K562 (cell line): Measurements from ENCODE around the gene TINAG.

ENCODE experiments used
- BDP1 ChIP-seq: IDR thresholded peaks from 3 replicates; pipeline ENCODE4 v1.6.1; 2011; ENCODE audit not compliant: insufficient read length, insufficient read depth
- CREM ChIP-seq: IDR thresholded peaks from 2 replicates; pipeline ENCODE4 v1.6.1; 2014; ENCODE audit warnings: antibody characterized with exemption, low read depth
- ESRRA ChIP-seq: fragments of 450-650 bp; IDR thresholded peaks from 2 replicates; pipeline ENCODE4 v1.6.1; 2014; ENCODE audit warnings: low read depth, mild to moderate bottlenecking, moderate library complexity, borderline replicate concordance
- KDM5B ChIP-seq: fragments of 200-600 bp; sonication (generic); IDR thresholded peaks from 2 replicates; pipeline ENCODE4 v1.6.1; 2012; ENCODE audit warnings: low read depth, mild to moderate bottlenecking, moderate library complexity, low read length, control low read depth, inconsistent platforms; ENCODE audit not compliant: insufficient replicate concordance
- PBX2 ChIP-seq, 2 experiments: IDR thresholded peaks in 1 of 2; conservative IDR thresholded peaks in 1 of 2; 2 replicates each; pipeline ENCODE4 v1.6.1; 2016; ENCODE audit warnings: low read depth in 2 of 2, mild to moderate bottlenecking in 1 of 2, missing compliant biosample characterization in 1 of 2, missing genetic modification characterization in 1 of 2, moderate library complexity in 1 of 2
- PHF20 ChIP-seq: fragments of 450-650 bp; IDR thresholded peaks from 2 replicates; pipeline ENCODE4 v1.6.1; 2018; ENCODE audit not compliant: partially characterized antibody
- YY1 ChIP-seq, 3 experiments: IDR thresholded peaks; 2 replicates each; pipeline ENCODE4 v1.6.1; 2011; ENCODE audit warnings: low read length in 2 of 3, mild to moderate bottlenecking in 2 of 3, moderate library complexity in 2 of 3, borderline replicate concordance in 1 of 3, control low read depth in 1 of 3, low read depth in 1 of 3; ENCODE audit not compliant: insufficient read depth in 3 of 3, insufficient replicate concordance in 2 of 3, control insufficient read depth in 1 of 3, insufficient read length in 1 of 3; ENCODE audit errors: extremely low read depth in 1 of 3
- ZFX ChIP-seq: sonication (generic); formaldehyde crosslinking; IDR thresholded peaks from 2 replicates; pipeline ENCODE4 v1.8.0; 2022; ENCODE audit warnings: mild to moderate bottlenecking, missing genetic modification reagents, moderate library complexity
- ZNF263 ChIP-seq: sonication (generic); formaldehyde crosslinking; IDR thresholded peaks from 2 replicates; pipeline ENCODE4 v1.8.0; 2022; ENCODE audit warnings: mild to moderate bottlenecking, missing genetic modification reagents, borderline replicate concordance
- TF ChIP-seq, protein P1 (sequence below): fragments of 150-350 bp; conservative IDR thresholded peaks from 2 replicates; pipeline ENCODE4 v1.6.1; 2014; ENCODE audit warnings: low read length
- TF ChIP-seq, protein P2 (sequence below), 3 experiments: IDR thresholded peaks in 2 of 3; conservative IDR thresholded peaks in 1 of 3; 2 replicates each; pipeline ENCODE4 v1.5.1; 2011 to 2012; ENCODE audit warnings: low read length in 3 of 3, mild to moderate bottlenecking in 3 of 3, control low read depth in 2 of 3, improper control_type of control experiment in 1 of 3, inconsistent platforms in 1 of 3, low read depth in 1 of 3, mixed read lengths in 1 of 3, moderate library complexity in 1 of 3; ENCODE audit not compliant: insufficient read depth in 2 of 3
- TF ChIP-seq, protein P3 (sequence below): sonication (generic); formaldehyde crosslinking; IDR thresholded peaks from 2 replicates; pipeline ENCODE4 v1.8.1; 2023; ENCODE audit warnings: mild to moderate bottlenecking, missing genetic modification reagents

GRCh38 chr6:54289426-54289825 is 18.8 kb upstream of the TINAG start:
- TF ChIP-seq ZNF263 (CRISPR knock-in tag) (no peak), CREM (no peak), PHF20 (no peak), KDM5B (no peak), PBX2 (CRISPR knock-in tag; IDR thresholded peaks at IDR 0.05; ENCODE audit: low read depth) (no peak), PBX2 (tag; conservative IDR thresholded peaks at IDR 0.05; ENCODE audit: low read depth) (no peak), BDP1 (no peak), YY1 (IDR thresholded peaks at IDR 0.05; ENCODE audit: borderline replicate concordance in 1 of 3, control insufficient read depth in 1 of 3, extremely low read depth in 1 of 3, insufficient read depth in 3 of 3, insufficient read length in 1 of 3, insufficient replicate concordance in 2 of 3, low read depth in 1 of 3, low read length in 2 of 3) (no peak), ZFX (CRISPR knock-in tag) (no peak), ESRRA (no peak)
- TF ChIP-seq, protein P1, sequence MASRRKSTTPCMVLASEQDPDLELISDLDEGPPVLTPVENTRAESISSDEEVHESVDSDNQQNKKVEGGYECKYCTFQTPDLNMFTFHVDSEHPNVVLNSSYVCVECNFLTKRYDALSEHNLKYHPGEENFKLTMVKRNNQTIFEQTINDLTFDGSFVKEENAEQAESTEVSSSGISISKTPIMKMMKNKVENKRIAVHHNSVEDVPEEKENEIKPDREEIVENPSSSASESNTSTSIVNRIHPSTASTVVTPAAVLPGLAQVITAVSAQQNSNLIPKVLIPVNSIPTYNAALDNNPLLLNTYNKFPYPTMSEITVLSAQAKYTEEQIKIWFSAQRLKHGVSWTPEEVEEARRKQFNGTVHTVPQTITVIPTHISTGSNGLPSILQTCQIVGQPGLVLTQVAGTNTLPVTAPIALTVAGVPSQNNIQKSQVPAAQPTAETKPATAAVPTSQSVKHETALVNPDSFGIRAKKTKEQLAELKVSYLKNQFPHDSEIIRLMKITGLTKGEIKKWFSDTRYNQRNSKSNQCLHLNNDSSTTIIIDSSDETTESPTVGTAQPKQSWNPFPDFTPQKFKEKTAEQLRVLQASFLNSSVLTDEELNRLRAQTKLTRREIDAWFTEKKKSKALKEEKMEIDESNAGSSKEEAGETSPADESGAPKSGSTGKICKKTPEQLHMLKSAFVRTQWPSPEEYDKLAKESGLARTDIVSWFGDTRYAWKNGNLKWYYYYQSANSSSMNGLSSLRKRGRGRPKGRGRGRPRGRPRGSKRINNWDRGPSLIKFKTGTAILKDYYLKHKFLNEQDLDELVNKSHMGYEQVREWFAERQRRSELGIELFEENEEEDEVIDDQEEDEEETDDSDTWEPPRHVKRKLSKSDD = no peak
- TF ChIP-seq, protein P2, sequence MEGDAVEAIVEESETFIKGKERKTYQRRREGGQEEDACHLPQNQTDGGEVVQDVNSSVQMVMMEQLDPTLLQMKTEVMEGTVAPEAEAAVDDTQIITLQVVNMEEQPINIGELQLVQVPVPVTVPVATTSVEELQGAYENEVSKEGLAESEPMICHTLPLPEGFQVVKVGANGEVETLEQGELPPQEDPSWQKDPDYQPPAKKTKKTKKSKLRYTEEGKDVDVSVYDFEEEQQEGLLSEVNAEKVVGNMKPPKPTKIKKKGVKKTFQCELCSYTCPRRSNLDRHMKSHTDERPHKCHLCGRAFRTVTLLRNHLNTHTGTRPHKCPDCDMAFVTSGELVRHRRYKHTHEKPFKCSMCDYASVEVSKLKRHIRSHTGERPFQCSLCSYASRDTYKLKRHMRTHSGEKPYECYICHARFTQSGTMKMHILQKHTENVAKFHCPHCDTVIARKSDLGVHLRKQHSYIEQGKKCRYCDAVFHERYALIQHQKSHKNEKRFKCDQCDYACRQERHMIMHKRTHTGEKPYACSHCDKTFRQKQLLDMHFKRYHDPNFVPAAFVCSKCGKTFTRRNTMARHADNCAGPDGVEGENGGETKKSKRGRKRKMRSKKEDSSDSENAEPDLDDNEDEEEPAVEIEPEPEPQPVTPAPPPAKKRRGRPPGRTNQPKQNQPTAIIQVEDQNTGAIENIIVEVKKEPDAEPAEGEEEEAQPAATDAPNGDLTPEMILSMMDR (IDR thresholded peaks at IDR 0.05 in 2 of 3, conservative IDR thresholded peaks at IDR 0.05 in 1 of 3; ENCODE audit: insufficient read depth in 2 of 3, low read depth in 1 of 3, low read length in 3 of 3) = no peak
- TF ChIP-seq, protein P3, sequence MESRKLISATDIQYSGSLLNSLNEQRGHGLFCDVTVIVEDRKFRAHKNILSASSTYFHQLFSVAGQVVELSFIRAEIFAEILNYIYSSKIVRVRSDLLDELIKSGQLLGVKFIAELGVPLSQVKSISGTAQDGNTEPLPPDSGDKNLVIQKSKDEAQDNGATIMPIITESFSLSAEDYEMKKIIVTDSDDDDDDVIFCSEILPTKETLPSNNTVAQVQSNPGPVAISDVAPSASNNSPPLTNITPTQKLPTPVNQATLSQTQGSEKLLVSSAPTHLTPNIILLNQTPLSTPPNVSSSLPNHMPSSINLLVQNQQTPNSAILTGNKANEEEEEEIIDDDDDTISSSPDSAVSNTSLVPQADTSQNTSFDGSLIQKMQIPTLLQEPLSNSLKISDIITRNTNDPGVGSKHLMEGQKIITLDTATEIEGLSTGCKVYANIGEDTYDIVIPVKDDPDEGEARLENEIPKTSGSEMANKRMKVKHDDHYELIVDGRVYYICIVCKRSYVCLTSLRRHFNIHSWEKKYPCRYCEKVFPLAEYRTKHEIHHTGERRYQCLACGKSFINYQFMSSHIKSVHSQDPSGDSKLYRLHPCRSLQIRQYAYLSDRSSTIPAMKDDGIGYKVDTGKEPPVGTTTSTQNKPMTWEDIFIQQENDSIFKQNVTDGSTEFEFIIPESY (CRISPR knock-in tag) = no peak
